H1 (cell line): Measurements from ENCODE around the gene GJD3. TPM values are rescaled to one million over a fixed set of nuclear protein-coding genes. Genes with fewer than 3 reads are reported as not detected.

Experiments
- CHD2 ChIP-seq: IDR thresholded peaks from 2 replicates; pipeline ENCODE4 v1.6.1; 2012; ENCODE audit warnings: low read length, improper control_type of control experiment
- POLR2A ChIP-seq, 2 experiments: IDR thresholded peaks; 1 replicate in 1 of 2; 2 replicates in 1 of 2; pipeline ENCODE4 v1.6.1; 2011; ENCODE audit warnings: low read depth in 2 of 2, low read length in 2 of 2, mild to moderate bottlenecking in 2 of 2; ENCODE audit errors: control extremely low read depth in 1 of 2
- SIRT6 ChIP-seq: IDR thresholded peaks from one replicate; pipeline ENCODE4 v1.7.1; 2012; ENCODE audit warnings: low read length, inconsistent platforms
- polyA plus RNA-seq, 7 experiments: library from polyadenylated mRNA; depleted of rRNA in 3 of 7; stranded (reverse) in 5 of 7; unstranded in 2 of 7; fragments of >200 nt in 5 of 7; fragments of 200-250 nt in 2 of 7; gene quantifications; 1 replicate in 5 of 7; 2 replicates in 1 of 7; 4 replicates in 1 of 7; pipeline versions ENCODE4 v1.2.1 to v1.2.3, GENCODE V29; 2011 to 2013; ENCODE audit warnings: missing spikeins in 2 of 7, mixed read lengths in 2 of 7
- total RNA-seq: library from RNA; stranded (reverse); fragmentation: NEBNext Ultra II Directional; extraction: Animal tissue kit (Norgen Biotek cat#: 25700); gene quantifications from 2 replicates; pipeline ENCODE4 v1.2.1, GENCODE V29; 2021

The GJD3 gene
- total and polyA plus RNA-seq, 2 of the 8 experiments (the other 6 are each of a cell fraction or from before 2014, with no cell fraction given), result 0.53 to 1.9 TPM

GRCh38 chr17:40352779-40353394, 11.7 kb downstream of the GJD3 start (continued):
- TF ChIP-seq POLR2A (IDR thresholded peaks at IDR 0.05; ENCODE audit: control extremely low read depth in 1 of 2, low read depth in 2 of 2, low read length in 2 of 2) (no peak), CHD2 (no peak), SIRT6 (no peak)
- TF ChIP-seq, all 59 proteins: peak for 0
